GM19328 (cell line): ENCODE measurements around the gene GPR31.
"Not testable (repeated sequence)": the region's sequence is repeated elsewhere in the genome, so short reads cannot be mapped to it uniquely, and the experiment has no call there.

Source experiments
- ATAC-seq: cut with Tn5 transposase; IDR thresholded peaks from one replicate; pipeline ENCODE4 v1.9.1; 2021; ENCODE audit warnings: mild to moderate bottlenecking, moderate library complexity; ENCODE audit not compliant: unreplicated experiment

The GPR31 gene

GRCh38 chr6:167167699-167168098, 9.9 kb upstream of the GPR31 start:
- not testable (repeated sequence) for ATAC-seq

- ATAC-seq = no peak
Measured at GRCh38 chr6:167165858-167166471, 8.2 kb upstream of the GPR31 start.

GRCh38 chr6:167164261-167164660, 6.5 kb upstream of the GPR31 start:
- no peak for ATAC-seq

- no peak for ATAC-seq
Measured at GRCh38 chr6:167163476-167164011, 5.8 kb upstream of the GPR31 start.

GRCh38 chr6:167162591-167162990, 4.8 kb upstream of the GPR31 start:
- no peak for ATAC-seq

GRCh38 chr6:167161851-167162467, 4.2 kb upstream of the GPR31 start:
- ATAC-seq = no peak

GRCh38 chr6:167157414-167157813, 366 bp downstream of the GPR31 start:
- no peak for ATAC-seq

- ATAC-seq = no peak
Measured at GRCh38 chr6:167154895-167155294, 2.9 kb downstream of the GPR31 start.

GRCh38 chr6:167154291-167154690, 3.5 kb downstream of the GPR31 start:
- ATAC-seq = no peak

- ATAC-seq = peak; percentile 42
Measured at GRCh38 chr6:167153521-167153959, 4.2 kb downstream of the GPR31 start.

GRCh38 chr6:167152862-167153261, 4.9 kb downstream of the GPR31 start:
- peak; percentile 43 for ATAC-seq

GRCh38 chr6:167151648-167152047, 6.1 kb downstream of the GPR31 start:
- no peak for ATAC-seq

GRCh38 chr6:167150941-167151549, 6.7 kb downstream of the GPR31 start:
- ATAC-seq = peak; percentile 59

GRCh38 chr6:167148997-167149396, 8.8 kb downstream of the GPR31 start:
- ATAC-seq = no peak

- no peak for ATAC-seq
Measured at GRCh38 chr6:167148021-167148420, 9.8 kb downstream of the GPR31 start.

GRCh38 chr6:167146977-167147376, 10.8 kb downstream of the GPR31 start:
- ATAC-seq = no peak

GRCh38 chr6:167146135-167146534, 11.6 kb downstream of the GPR31 start:
- ATAC-seq = no peak

- no peak for ATAC-seq
Measured at GRCh38 chr6:167145461-167145860, 12.3 kb downstream of the GPR31 start.

- no peak for ATAC-seq
Measured at GRCh38 chr6:167143041-167143440, 14.7 kb downstream of the GPR31 start.

- ATAC-seq = no peak
Measured at GRCh38 chr6:167142433-167142761, 15.4 kb downstream of the GPR31 start.

- ATAC-seq = peak; percentile 51
Measured at GRCh38 chr6:167141667-167142432, 15.9 kb downstream of the GPR31 start.
